Measurements from ENCODE around the gene AFF3.
A peak's percentile ranks its signal among the peaks of the same experiment; 100 is the strongest.

AFF3 gene

DNA sequence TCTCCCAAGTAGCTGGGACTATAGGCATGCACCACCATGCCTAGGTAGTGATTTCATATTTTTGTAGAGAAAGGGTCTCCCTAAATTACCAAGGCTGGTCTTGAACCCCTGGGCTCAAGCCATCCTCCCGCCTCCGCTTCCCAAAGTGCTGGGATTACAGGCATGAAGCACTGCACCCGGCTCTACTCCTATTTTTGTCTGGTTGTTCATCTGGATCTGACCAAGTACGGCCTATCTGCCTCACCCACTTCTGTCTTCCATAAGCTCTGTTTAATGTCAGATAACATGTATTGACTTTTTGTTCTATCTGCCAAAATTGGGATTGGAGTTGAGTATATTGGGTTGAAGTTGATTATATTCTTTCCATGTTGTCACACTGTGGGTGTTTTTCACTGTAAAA lies 198.4 kb downstream of the AFF3 start:
- TF ChIP-seq, protein P1, sequence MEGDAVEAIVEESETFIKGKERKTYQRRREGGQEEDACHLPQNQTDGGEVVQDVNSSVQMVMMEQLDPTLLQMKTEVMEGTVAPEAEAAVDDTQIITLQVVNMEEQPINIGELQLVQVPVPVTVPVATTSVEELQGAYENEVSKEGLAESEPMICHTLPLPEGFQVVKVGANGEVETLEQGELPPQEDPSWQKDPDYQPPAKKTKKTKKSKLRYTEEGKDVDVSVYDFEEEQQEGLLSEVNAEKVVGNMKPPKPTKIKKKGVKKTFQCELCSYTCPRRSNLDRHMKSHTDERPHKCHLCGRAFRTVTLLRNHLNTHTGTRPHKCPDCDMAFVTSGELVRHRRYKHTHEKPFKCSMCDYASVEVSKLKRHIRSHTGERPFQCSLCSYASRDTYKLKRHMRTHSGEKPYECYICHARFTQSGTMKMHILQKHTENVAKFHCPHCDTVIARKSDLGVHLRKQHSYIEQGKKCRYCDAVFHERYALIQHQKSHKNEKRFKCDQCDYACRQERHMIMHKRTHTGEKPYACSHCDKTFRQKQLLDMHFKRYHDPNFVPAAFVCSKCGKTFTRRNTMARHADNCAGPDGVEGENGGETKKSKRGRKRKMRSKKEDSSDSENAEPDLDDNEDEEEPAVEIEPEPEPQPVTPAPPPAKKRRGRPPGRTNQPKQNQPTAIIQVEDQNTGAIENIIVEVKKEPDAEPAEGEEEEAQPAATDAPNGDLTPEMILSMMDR (IDR thresholded peaks at IDR 0.05; ENCODE audit: control insufficient read depth, extremely low read depth, insufficient read depth), result no peak
- DNase-seq (ENCODE audit: low read depth), result no peak
- no peak overlapping the region for H3K4me3 ChIP-seq (ENCODE audit: low read depth, low read length)

DNA sequence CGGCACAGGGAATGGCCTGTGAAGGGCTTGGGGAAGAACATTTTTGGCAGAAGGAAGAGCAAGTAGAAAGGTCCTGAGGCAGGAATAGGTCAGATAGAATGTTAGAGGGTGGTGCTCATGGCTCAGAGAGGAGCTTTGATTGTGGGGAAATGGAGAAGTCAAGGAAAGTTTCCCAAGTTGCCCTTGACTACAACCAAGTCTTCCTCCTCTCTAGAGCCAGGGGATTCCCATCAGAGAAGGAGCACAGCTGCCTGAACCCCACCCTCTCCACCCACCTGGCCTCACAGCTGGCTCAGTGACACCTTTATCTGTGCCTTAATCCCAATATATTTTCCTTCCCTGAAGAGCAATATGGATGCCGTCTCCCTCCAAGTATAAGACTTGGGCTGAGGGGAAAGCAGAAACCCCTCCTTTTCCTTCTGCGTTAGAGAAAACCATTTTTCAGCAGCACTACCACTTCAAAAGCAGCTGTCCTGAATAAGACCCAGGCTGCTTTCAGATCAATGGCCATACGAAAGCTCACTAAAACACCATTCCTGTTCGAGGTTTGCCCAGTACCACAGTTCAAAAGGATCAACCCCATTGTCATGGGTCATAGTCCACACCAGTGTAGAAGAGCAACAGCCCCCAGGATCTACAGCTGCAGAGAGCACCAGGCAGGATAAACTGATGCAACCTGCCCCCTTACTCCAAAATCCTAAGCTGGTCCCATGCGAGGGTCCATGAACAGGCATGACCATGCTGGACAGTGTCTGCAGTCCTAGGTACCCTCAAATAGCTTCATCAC lies 199.6 kb downstream of the AFF3 start:
- DNase-seq (ENCODE audit: low read depth), result no peak
- H3K4me3 ChIP-seq (ENCODE audit: low read depth, low read length), result no peak overlapping the region
- TF ChIP-seq, protein P1 (IDR thresholded peaks at IDR 0.05; ENCODE audit: control insufficient read depth, extremely low read depth, insufficient read depth), result no peak

DNA sequence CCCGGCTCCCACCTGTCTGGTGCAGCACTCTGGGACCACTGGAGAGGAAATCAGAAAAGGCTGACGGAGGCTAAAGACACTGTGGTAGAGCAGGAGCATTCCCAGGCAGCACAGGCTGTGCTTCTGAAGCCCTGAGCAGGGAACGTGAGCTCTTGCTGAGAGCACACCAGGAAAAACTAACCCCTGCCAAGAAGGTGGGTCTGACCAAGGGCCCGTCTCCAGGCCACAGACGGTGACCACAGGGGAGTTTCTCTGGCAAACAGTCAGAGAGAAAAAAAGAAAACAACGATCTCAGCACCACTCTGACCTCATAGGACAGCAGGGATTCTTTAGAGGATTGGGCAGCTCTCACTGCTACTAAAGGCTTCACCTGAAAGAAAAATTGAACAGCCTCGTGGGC lies 201.4 kb downstream of the AFF3 start:
- no peak overlapping the region for H3K4me3 ChIP-seq (ENCODE audit: low read depth, low read length)
- TF ChIP-seq, protein P1 (IDR thresholded peaks at IDR 0.05; ENCODE audit: control insufficient read depth, extremely low read depth, insufficient read depth), result no peak
- DNase-seq (ENCODE audit: low read depth), result peak; percentile 52

DNA sequence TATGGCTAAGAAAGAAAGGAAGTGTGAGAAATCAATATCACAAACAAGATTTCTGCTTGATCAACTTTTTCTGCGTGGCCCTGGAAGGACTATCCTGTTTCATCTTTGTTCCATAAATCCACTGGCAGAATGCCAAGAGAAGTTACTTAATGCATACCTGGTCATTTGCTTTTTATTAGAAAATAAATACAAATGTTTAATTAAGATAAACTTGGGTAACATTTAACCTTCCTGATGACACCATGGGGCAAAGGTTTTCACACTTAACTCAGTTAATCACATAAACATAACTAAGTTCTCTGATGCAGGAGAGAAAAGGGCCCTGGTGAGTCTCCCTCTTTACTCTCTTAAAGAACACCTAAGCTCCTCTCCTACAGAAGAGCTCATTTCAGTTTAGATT lies 203.3 kb downstream of the AFF3 start:
- no peak overlapping the region for H3K4me3 ChIP-seq (ENCODE audit: low read depth, low read length)
- TF ChIP-seq, protein P1 (IDR thresholded peaks at IDR 0.05; ENCODE audit: control insufficient read depth, extremely low read depth, insufficient read depth), result no peak
- DNase-seq (ENCODE audit: low read depth), result peak; percentile 39

DNA sequence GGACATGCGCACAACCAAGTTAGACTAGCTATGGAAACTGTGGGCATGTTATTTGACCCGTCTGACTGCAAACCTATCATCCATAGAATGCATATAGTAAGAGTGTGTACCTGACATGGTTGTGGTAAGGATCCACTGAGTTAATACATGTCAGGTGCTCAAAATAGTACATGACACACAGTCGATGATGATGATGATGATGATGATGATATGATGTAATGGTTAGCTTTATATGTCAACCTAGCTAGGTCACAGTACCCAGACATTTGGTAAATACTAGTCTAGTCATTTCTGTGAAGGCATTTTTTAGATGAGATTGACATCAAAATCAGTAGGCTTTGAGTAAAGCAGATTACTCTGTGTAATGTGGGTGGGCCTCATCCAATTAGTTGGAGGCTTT lies 204.1 kb downstream of the AFF3 start:
- H3K4me3 ChIP-seq (ENCODE audit: low read depth, low read length), result no peak overlapping the region
- DNase-seq (ENCODE audit: low read depth), result no peak
- TF ChIP-seq, protein P1 (IDR thresholded peaks at IDR 0.05; ENCODE audit: control insufficient read depth, extremely low read depth, insufficient read depth), result no peak

DNA sequence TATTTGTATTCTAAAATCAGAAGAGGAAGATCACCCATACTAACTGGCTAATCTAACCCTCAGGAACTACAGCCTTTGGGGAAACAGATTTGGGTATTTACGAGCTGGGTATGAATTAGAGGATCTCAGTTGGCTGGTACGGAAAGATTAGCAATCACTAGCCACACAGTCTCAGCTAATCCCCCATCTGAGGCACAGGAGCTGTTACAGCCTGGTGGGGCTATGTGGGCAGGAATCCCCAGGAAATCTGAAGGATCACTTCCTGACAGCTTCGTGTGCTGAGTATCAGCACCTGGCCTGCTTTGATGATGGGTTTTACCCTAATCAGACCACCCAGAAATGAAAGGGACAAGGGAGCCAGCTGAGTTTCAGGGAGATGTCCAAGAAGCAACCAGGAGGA lies 206.3 kb downstream of the AFF3 start:
- no peak overlapping the region for H3K4me3 ChIP-seq (ENCODE audit: low read depth, low read length)
- no peak for DNase-seq (ENCODE audit: low read depth)
- TF ChIP-seq, protein P1 (IDR thresholded peaks at IDR 0.05; ENCODE audit: control insufficient read depth, extremely low read depth, insufficient read depth), result no peak

DNA sequence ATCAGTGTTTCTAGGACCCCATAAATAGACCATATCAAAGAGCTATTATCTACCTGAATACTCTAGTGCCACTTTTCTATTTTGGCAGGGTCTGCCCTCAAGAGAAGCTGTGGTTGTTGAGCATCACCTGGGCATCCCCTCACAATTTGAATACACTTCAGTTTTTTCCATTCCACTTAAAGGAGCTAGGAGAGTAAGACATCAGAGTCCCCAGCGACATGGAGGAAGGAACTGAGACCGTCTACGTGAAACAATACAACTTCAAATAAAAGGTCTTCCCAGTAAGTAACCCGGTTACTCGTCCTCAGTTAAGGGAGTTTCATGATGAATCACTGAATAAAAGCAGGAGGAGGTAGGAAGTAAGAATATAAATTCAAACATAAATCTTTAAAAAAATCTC lies 206.7 kb downstream of the AFF3 start:
- TF ChIP-seq, protein P1 (IDR thresholded peaks at IDR 0.05; ENCODE audit: control insufficient read depth, extremely low read depth, insufficient read depth), result no peak

More for the DNA sequence above, 206.7 kb downstream of the AFF3 start:
- no peak overlapping the region for H3K4me3 ChIP-seq (ENCODE audit: low read depth, low read length)
- DNase-seq (ENCODE audit: low read depth), result no peak

All from LNCaP clone FGC (cell line).